OCI-LY7 (cell line): ENCODE measurements around the gene CYB5R3. TPM values are rescaled to one million over a fixed set of nuclear protein-coding genes. Genes with fewer than 3 reads are reported as not detected.

Experiments
- BruUV-seq: library from RNA; stranded (reverse); fragments of 400-500 nt; replicated peaks from 2 replicates; lab custom pipeline; 2021; lab: Mats Ljungman, UMichigan
- CTCF ChIA-PET: fragments of 300-600 bp; sonication (Branson Sonifier 250); formaldehyde crosslinking; loops from one replicate; lab custom pipeline; 2022; ENCODE audit warnings: antibody characterized with exemption; ENCODE audit not compliant: unreplicated experiment; lab: Charles Lee
- POLR2A ChIA-PET: fragments of 300-600 bp; sonication (Branson Sonifier 250); formaldehyde crosslinking; loops from one replicate; lab custom pipeline; 2022; ENCODE audit warnings: antibody characterized with exemption; lab: Charles Lee
- DNase-seq: peaks from one replicate; pipeline ENCODE4 v3.0.0-alpha.2; 2015; ENCODE audit warnings: low spot score
- H2AFZ ChIP-seq: fragments of 200-600 bp; sonication (generic), shearing (Covaris generic); 2 replicates; pipeline ENCODE4 v1.6.1; 2014; ENCODE audit warnings: mild to moderate bottlenecking, antibody characterized with exemption, low read length, moderate library complexity
- H3K27ac ChIP-seq: fragments of 200-600 bp; sonication (generic); 2 replicates; pipeline ENCODE4 v1.5.1; 2014; ENCODE audit warnings: mixed run types, low read depth, mild to moderate bottlenecking, moderate library complexity, low read length, inconsistent platforms; ENCODE audit not compliant: poor library complexity, severe bottlenecking
- H3K36me3 ChIP-seq: fragments of 200-600 bp; sonication (generic); 2 replicates; pipeline ENCODE4 v1.6.1; 2014; ENCODE audit warnings: mild to moderate bottlenecking, antibody characterized with exemption, low read length, moderate library complexity, mixed read lengths; ENCODE audit not compliant: insufficient read depth
- H3K4me1 ChIP-seq: fragments of 200-600 bp; sonication (generic); 2 replicates; pipeline ENCODE4 v1.5.1; 2014; ENCODE audit warnings: mild to moderate bottlenecking, low read length; ENCODE audit not compliant: insufficient read depth, poor library complexity, severe bottlenecking
- H3K4me2 ChIP-seq: fragments of 200-600 bp; sonication (generic); 2 replicates; pipeline ENCODE4 v1.6.1; 2014; ENCODE audit warnings: mild to moderate bottlenecking, low read length
- H3K4me3 ChIP-seq: fragments of 200-600 bp; sonication (generic); 2 replicates; pipeline ENCODE4 v1.5.1; 2014; ENCODE audit warnings: mild to moderate bottlenecking, low read depth, low read length; ENCODE audit not compliant: poor library complexity, severe bottlenecking
- H3K79me2 ChIP-seq: fragments of 200-600 bp; sonication (generic); 2 replicates; pipeline ENCODE4 v1.6.1; 2016; ENCODE audit warnings: low read depth, mild to moderate bottlenecking, low read length, moderate library complexity, mixed read lengths; ENCODE audit not compliant: insufficient read depth
- H3K9me2 ChIP-seq: fragments of 200-600 bp; sonication (generic); 2 replicates; pipeline ENCODE4 v1.6.1; 2016; ENCODE audit warnings: mild to moderate bottlenecking, low read length, mixed read lengths; ENCODE audit not compliant: insufficient read depth
- H3K9me3 ChIP-seq: fragments of 200-600 bp; sonication (generic); 2 replicates; pipeline ENCODE4 v1.6.1; 2014; ENCODE audit warnings: mild to moderate bottlenecking, mixed run types, low read length, mixed read lengths
- H4K20me1 ChIP-seq: fragments of 200-600 bp; sonication (generic); 2 replicates; pipeline ENCODE4 v1.6.1; 2014; ENCODE audit warnings: mild to moderate bottlenecking, antibody characterized with exemption, low read length, moderate library complexity, mixed read lengths; ENCODE audit not compliant: insufficient read depth
- EZH2phosphoT487 ChIP-seq: fragments of 200-600 bp; sonication (generic); IDR thresholded peaks from 2 replicates; pipeline ENCODE4 v1.6.1; 2018; ENCODE audit warnings: low read depth, borderline replicate concordance, mild to moderate bottlenecking, mixed run types, antibody characterized with exemption, low read length, moderate library complexity, mixed read lengths
- intact Hi-C: fragments of 100-400 bp; cut with micrococcal nuclease; formaldehyde crosslinking; loops from one replicate; pipeline ENCODE4 v1.10.0; 2022; ENCODE audit not compliant: unreplicated experiment
- total RNA-seq, 2 experiments: library from RNA; depleted of rRNA in 1 of 2; stranded (reverse); fragments of >200 nt in 1 of 2; shearing (Covaris generic) in 1 of 2; gene quantifications; 2 replicates each; pipeline ENCODE4 v1.2.3, GENCODE V29; 2014 to 2022
- TF ChIP-seq, protein P1 (sequence below): fragments of 200-600 bp; sonication (generic); conservative IDR thresholded peaks from 2 replicates; pipeline ENCODE4 v1.5.1; 2014; ENCODE audit warnings: mild to moderate bottlenecking, antibody characterized with exemption, low read length, moderate library complexity, mixed read lengths

The CYB5R3 gene
- total RNA-seq, 2 experiments from 2014 or later, result 38.0 to 68.9 TPM

GRCh38 chr22:42604403-42604802 is 44.8 kb downstream of the CYB5R3 start:
- Histone ChIP-seq H2AFZ (no peak overlapping the region), H3K4me3 (no peak overlapping the region), H4K20me1 (no peaks in the 10 kb centered on the region; the same call in 1 of the 2 replicates), H3K79me2 (peaks cover 68% of the 10 kb centered on the region), H3K27ac (no peak overlapping the region), H3K4me1 (no peaks in the 10 kb centered on the region), H3K36me3 (peaks cover 94% of the 10 kb centered on the region), H3K9me3 (no peaks in the 10 kb centered on the region), H3K4me2 (no peak overlapping the region), H3K9me2 (no peaks in the 10 kb centered on the region)
- no TSS peak for BruUV-seq
- ChIA-PET CTCF (no interaction called here), POLR2A (no interaction called here)
- intact Hi-C loops, result no loop called here
- DNase-seq, result no peak
- no peak for TF ChIP-seq EZH2phosphoT487
- TF ChIP-seq, protein P1, sequence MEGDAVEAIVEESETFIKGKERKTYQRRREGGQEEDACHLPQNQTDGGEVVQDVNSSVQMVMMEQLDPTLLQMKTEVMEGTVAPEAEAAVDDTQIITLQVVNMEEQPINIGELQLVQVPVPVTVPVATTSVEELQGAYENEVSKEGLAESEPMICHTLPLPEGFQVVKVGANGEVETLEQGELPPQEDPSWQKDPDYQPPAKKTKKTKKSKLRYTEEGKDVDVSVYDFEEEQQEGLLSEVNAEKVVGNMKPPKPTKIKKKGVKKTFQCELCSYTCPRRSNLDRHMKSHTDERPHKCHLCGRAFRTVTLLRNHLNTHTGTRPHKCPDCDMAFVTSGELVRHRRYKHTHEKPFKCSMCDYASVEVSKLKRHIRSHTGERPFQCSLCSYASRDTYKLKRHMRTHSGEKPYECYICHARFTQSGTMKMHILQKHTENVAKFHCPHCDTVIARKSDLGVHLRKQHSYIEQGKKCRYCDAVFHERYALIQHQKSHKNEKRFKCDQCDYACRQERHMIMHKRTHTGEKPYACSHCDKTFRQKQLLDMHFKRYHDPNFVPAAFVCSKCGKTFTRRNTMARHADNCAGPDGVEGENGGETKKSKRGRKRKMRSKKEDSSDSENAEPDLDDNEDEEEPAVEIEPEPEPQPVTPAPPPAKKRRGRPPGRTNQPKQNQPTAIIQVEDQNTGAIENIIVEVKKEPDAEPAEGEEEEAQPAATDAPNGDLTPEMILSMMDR, result no peak

DNA sequence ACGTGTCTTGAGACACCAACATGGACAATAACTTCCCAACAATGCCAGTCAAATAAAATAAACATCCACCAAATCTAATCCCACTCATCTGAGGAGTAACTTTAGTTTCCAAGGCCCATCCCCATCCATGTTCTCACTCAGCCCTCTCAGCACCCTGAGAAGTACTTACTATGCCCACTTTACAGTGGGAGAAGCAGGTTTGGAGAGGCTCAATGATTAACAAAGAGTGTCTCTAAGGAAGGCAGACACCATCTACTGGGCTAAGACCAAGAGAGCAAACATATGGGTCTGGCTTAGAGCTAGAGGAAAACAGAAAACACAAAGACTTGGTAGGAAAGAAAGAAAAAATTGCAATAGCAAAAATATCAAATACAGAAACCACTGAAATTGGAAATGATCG is 45.8 kb downstream of the CYB5R3 start:
- ChIA-PET CTCF (no interaction called here), POLR2A (interaction anchor here (0.6 kb wide), 1 partner anchor 253 kb away, joined by 3 read pairs; no protein-coding TSS in a partner anchor)
- Histone ChIP-seq H3K9me2 (no peaks in the 10 kb centered on the region), H3K4me3 (no peak overlapping the region), H2AFZ (no peak overlapping the region), H3K9me3 (no peaks in the 10 kb centered on the region), H3K4me2 (no peak overlapping the region), H4K20me1 (no peaks in the 10 kb centered on the region; the same call in 1 of the 2 replicates), H3K36me3 (peaks cover 94% of the 10 kb centered on the region), H3K4me1 (no peaks in the 10 kb centered on the region), H3K79me2 (peaks cover 58% of the 10 kb centered on the region), H3K27ac (no peak overlapping the region)
- BruUV-seq, result no TSS peak
- intact Hi-C loops, result no loop called here
- no peak for DNase-seq
- no peak for TF ChIP-seq EZH2phosphoT487

DNA sequence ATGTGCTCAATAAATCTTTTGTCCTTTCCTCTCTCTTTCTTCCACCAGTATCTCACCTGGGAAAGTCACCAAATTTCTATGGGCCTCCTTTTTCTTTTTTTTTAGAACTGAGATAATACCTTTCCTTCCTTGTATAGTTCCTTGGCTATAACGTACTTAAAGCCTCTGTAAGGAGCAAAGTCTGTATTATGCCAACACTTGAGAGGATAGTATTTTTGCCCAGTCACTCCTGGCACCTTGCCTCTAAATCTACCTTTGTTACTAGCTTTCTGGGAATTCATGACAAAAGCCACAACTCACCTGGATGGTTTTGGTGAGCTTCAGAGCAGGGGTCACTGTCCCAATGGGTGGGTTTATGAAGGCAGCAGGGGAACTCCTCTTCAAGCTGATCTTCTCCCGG is 46.7 kb downstream of the CYB5R3 start:
- no peak overlapping the region for H3K4me2 ChIP-seq
- H3K9me2 ChIP-seq, result no peaks in the 10 kb centered on the region
- CTCF ChIA-PET, result no interaction called here
- peaks cover 94% of the 10 kb centered on the region for H3K36me3 ChIP-seq
- H4K20me1 ChIP-seq, result no peaks in the 10 kb centered on the region; the same call in 1 of the 2 replicates
- no peak overlapping the region for H3K4me3 ChIP-seq
- TF ChIP-seq, protein P1, result no peak
- TF ChIP-seq EZH2phosphoT487, result no peak
- H3K79me2 ChIP-seq, result peaks cover 50% of the 10 kb centered on the region
- no peak overlapping the region for H2AFZ ChIP-seq
- DNase-seq, result no peak
- BruUV-seq, result no TSS peak
- POLR2A ChIA-PET, result no interaction called here
- H3K27ac ChIP-seq, result no peak overlapping the region
- no peaks in the 10 kb centered on the region for H3K9me3 ChIP-seq
- no peaks in the 10 kb centered on the region for H3K4me1 ChIP-seq
- intact Hi-C loops, result no loop called here
